ENCODE data around the gene SQSTM1. TPM values are rescaled to one million over a fixed set of nuclear protein-coding genes. Genes with fewer than 3 reads are reported as not detected.

SQSTM1 gene
- total RNA-seq, 1 experiment from 2014 or later = 78.5 TPM

DNA sequence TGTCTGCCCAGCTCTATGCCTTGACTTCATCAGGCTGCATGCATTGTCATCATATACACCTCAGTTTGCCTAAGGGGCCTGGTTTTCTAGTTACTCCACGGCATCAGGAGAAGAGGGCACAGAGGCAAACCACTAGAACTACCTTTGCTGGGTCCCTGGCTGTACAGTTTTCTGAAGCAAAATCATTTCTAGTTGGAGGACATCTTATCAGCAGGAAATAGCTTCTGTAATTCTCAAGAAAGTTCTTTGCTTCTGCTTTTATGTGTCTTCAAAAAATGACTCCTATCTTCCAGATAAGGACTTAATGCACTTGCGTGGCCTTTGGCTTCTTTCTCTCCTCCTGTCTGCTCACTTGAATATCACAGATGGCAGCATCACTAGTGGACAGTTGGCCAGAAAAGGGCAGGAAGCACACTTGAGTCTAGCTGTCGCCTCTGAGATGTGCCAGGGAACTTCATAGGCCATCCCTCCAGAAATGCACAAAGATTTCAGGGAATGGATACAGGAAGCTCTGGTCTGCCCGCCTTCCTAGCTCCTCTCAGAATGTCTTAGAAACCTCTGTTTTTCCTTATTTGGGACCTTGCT lies 49.3 kb upstream of the SQSTM1 start (continued):
- TF ChIP-seq, protein P1, sequence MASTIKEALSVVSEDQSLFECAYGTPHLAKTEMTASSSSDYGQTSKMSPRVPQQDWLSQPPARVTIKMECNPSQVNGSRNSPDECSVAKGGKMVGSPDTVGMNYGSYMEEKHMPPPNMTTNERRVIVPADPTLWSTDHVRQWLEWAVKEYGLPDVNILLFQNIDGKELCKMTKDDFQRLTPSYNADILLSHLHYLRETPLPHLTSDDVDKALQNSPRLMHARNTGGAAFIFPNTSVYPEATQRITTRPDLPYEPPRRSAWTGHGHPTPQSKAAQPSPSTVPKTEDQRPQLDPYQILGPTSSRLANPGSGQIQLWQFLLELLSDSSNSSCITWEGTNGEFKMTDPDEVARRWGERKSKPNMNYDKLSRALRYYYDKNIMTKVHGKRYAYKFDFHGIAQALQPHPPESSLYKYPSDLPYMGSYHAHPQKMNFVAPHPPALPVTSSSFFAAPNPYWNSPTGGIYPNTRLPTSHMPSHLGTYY (CRISPR knock-in tag; IDR thresholded peaks at IDR 0.05) = no peak
- no peak for TF ChIP-seq GTF2I (CRISPR knock-in tag; conservative IDR thresholded peaks at IDR 0.05)

DNA sequence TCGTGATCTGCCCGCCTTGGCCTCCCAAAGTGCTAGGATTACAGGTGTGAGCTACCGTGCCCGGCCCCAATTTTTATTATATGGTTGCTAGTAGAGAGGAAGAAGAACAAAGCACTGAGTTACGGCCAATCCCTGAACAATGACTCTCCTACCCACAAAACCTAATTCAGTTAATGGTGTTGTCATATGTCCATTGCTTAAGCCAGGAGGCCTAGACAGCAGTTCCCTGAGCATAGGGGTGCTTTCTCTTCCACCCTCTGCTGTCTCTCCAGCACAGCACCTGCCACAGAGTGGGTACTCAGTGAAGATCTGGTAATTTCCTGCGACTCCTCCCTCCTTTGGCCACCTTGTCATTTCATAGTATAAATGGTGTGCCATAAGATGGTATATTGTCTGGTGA lies 48.4 kb upstream of the SQSTM1 start:
- DNase-seq (ENCODE audit: low spot score) (no peak), ATAC-seq (no peak)
- TF ChIP-seq, protein P2, sequence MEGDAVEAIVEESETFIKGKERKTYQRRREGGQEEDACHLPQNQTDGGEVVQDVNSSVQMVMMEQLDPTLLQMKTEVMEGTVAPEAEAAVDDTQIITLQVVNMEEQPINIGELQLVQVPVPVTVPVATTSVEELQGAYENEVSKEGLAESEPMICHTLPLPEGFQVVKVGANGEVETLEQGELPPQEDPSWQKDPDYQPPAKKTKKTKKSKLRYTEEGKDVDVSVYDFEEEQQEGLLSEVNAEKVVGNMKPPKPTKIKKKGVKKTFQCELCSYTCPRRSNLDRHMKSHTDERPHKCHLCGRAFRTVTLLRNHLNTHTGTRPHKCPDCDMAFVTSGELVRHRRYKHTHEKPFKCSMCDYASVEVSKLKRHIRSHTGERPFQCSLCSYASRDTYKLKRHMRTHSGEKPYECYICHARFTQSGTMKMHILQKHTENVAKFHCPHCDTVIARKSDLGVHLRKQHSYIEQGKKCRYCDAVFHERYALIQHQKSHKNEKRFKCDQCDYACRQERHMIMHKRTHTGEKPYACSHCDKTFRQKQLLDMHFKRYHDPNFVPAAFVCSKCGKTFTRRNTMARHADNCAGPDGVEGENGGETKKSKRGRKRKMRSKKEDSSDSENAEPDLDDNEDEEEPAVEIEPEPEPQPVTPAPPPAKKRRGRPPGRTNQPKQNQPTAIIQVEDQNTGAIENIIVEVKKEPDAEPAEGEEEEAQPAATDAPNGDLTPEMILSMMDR (IDR thresholded peaks at IDR 0.05) = no peak
- no peak for TF ChIP-seq ZNF138 (CRISPR knock-in tag; conservative IDR thresholded peaks at IDR 0.05)
- no peak for TF ChIP-seq ZBTB21 (CRISPR knock-in tag; IDR thresholded peaks at IDR 0.05; ENCODE audit: borderline replicate concordance)
- no peak for TF ChIP-seq SOX15 (CRISPR knock-in tag; IDR thresholded peaks at IDR 0.05)
- Mint-ChIP-seq H3K4me3 (no peak overlapping the region), H3K9me3 (no peaks in the 10 kb centered on the region), H3K4me1 (no peaks in the 10 kb centered on the region), H3K27me3 (ENCODE audit: low read depth) (no peaks in the 10 kb centered on the region), H3K36me3 (peaks cover 61% of the 10 kb centered on the region), H3K27ac (no peak overlapping the region)
- ChIA-PET CTCF (interaction anchor here (1.0 kb wide), 1 partner anchor 24 kb away, joined by 4 read pairs; no protein-coding TSS in a partner anchor), POLR2A (no interaction called here)

DNA sequence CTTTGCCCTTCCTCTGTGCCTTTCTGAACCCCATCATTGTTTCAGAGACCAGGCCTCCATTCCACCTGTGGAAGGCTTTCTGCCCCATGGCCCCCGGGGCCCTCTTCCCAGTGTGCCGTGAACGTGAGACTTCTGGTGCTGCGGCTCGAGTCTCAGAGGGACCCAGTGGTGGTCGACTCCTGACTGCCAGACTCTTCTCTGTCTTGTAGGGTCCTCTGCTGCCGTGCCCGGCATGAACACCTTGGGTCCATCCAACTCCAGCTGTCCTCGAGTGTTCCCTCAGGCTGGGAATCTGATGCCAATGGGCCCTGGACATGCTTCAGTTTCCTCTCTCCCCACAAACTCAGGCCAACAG lies 47.0 kb upstream of the SQSTM1 start:
- H3K36me3 Mint-ChIP-seq = peaks cover 62% of the 10 kb centered on the region
- TF ChIP-seq, protein P3, sequence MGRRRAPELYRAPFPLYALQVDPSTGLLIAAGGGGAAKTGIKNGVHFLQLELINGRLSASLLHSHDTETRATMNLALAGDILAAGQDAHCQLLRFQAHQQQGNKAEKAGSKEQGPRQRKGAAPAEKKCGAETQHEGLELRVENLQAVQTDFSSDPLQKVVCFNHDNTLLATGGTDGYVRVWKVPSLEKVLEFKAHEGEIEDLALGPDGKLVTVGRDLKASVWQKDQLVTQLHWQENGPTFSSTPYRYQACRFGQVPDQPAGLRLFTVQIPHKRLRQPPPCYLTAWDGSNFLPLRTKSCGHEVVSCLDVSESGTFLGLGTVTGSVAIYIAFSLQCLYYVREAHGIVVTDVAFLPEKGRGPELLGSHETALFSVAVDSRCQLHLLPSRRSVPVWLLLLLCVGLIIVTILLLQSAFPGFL (CRISPR knock-in tag; IDR thresholded peaks at IDR 0.05; ENCODE audit: borderline replicate concordance) = no peak
- TF ChIP-seq SP1 (CRISPR knock-in tag; conservative IDR thresholded peaks at IDR 0.05) = no peak
- no peak for TF ChIP-seq ZNF396 (CRISPR knock-in tag; IDR thresholded peaks at IDR 0.05; ENCODE audit: borderline replicate concordance)
- TF ChIP-seq, protein P4, sequence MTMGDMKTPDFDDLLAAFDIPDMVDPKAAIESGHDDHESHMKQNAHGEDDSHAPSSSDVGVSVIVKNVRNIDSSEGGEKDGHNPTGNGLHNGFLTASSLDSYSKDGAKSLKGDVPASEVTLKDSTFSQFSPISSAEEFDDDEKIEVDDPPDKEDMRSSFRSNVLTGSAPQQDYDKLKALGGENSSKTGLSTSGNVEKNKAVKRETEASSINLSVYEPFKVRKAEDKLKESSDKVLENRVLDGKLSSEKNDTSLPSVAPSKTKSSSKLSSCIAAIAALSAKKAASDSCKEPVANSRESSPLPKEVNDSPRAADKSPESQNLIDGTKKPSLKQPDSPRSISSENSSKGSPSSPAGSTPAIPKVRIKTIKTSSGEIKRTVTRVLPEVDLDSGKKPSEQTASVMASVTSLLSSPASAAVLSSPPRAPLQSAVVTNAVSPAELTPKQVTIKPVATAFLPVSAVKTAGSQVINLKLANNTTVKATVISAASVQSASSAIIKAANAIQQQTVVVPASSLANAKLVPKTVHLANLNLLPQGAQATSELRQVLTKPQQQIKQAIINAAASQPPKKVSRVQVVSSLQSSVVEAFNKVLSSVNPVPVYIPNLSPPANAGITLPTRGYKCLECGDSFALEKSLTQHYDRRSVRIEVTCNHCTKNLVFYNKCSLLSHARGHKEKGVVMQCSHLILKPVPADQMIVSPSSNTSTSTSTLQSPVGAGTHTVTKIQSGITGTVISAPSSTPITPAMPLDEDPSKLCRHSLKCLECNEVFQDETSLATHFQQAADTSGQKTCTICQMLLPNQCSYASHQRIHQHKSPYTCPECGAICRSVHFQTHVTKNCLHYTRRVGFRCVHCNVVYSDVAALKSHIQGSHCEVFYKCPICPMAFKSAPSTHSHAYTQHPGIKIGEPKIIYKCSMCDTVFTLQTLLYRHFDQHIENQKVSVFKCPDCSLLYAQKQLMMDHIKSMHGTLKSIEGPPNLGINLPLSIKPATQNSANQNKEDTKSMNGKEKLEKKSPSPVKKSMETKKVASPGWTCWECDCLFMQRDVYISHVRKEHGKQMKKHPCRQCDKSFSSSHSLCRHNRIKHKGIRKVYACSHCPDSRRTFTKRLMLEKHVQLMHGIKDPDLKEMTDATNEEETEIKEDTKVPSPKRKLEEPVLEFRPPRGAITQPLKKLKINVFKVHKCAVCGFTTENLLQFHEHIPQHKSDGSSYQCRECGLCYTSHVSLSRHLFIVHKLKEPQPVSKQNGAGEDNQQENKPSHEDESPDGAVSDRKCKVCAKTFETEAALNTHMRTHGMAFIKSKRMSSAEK (CRISPR knock-in tag; IDR thresholded peaks at IDR 0.05; ENCODE audit: borderline replicate concordance) = no peak
- TF ChIP-seq GRHL2 (CRISPR knock-in tag; IDR thresholded peaks at IDR 0.05; ENCODE audit: insufficient replicate concordance, severe bottlenecking) = no peak
- no peak for TF ChIP-seq ZNF423 (CRISPR knock-in tag; IDR thresholded peaks at IDR 0.05)
- no peak for TF ChIP-seq NFYB (CRISPR knock-in tag; conservative IDR thresholded peaks at IDR 0.05; ENCODE audit: low read depth)
- no peak for TF ChIP-seq CREB1 (CRISPR knock-in tag; IDR thresholded peaks at IDR 0.05)
- TF ChIP-seq, protein P5, sequence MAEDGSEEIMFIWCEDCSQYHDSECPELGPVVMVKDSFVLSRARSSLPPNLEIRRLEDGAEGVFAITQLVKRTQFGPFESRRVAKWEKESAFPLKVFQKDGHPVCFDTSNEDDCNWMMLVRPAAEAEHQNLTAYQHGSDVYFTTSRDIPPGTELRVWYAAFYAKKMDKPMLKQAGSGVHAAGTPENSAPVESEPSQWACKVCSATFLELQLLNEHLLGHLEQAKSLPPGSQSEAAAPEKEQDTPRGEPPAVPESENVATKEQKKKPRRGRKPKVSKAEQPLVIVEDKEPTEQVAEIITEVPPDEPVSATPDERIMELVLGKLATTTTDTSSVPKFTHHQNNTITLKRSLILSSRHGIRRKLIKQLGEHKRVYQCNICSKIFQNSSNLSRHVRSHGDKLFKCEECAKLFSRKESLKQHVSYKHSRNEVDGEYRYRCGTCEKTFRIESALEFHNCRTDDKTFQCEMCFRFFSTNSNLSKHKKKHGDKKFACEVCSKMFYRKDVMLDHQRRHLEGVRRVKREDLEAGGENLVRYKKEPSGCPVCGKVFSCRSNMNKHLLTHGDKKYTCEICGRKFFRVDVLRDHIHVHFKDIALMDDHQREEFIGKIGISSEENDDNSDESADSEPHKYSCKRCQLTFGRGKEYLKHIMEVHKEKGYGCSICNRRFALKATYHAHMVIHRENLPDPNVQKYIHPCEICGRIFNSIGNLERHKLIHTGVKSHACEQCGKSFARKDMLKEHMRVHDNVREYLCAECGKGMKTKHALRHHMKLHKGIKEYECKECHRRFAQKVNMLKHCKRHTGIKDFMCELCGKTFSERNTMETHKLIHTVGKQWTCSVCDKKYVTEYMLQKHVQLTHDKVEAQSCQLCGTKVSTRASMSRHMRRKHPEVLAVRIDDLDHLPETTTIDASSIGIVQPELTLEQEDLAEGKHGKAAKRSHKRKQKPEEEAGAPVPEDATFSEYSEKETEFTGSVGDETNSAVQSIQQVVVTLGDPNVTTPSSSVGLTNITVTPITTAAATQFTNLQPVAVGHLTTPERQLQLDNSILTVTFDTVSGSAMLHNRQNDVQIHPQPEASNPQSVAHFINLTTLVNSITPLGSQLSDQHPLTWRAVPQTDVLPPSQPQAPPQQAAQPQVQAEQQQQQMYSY (CRISPR knock-in tag; IDR thresholded peaks at IDR 0.05) = no peak
- TF ChIP-seq, protein P6, sequence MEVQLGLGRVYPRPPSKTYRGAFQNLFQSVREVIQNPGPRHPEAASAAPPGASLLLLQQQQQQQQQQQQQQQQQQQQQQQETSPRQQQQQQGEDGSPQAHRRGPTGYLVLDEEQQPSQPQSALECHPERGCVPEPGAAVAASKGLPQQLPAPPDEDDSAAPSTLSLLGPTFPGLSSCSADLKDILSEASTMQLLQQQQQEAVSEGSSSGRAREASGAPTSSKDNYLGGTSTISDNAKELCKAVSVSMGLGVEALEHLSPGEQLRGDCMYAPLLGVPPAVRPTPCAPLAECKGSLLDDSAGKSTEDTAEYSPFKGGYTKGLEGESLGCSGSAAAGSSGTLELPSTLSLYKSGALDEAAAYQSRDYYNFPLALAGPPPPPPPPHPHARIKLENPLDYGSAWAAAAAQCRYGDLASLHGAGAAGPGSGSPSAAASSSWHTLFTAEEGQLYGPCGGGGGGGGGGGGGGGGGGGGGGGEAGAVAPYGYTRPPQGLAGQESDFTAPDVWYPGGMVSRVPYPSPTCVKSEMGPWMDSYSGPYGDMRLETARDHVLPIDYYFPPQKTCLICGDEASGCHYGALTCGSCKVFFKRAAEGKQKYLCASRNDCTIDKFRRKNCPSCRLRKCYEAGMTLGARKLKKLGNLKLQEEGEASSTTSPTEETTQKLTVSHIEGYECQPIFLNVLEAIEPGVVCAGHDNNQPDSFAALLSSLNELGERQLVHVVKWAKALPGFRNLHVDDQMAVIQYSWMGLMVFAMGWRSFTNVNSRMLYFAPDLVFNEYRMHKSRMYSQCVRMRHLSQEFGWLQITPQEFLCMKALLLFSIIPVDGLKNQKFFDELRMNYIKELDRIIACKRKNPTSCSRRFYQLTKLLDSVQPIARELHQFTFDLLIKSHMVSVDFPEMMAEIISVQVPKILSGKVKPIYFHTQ (CRISPR knock-in tag; IDR thresholded peaks at IDR 0.05) = no peak
- no peak for TF ChIP-seq IRF2 (CRISPR knock-in tag; IDR thresholded peaks at IDR 0.05; ENCODE audit: borderline replicate concordance, low read depth)

More for the DNA sequence above, 47.0 kb upstream of the SQSTM1 start:
- Mint-ChIP-seq H3K4me1 (no peaks in the 10 kb centered on the region), H3K27ac (no peak overlapping the region; the same call in 1 of the 2 replicates), H3K4me3 (no peak overlapping the region), H3K27me3 (ENCODE audit: low read depth) (no peaks in the 10 kb centered on the region), H3K9me3 (no peaks in the 10 kb centered on the region)
- CTCF ChIA-PET = interaction anchor here (1.0 kb wide), 1 partner anchor 10 kb away, joined by 3 read pairs; no protein-coding TSS in a partner anchor
- DNase-seq (ENCODE audit: low spot score) (no peak), ATAC-seq (no peak)
- POLR2A ChIA-PET = no interaction called here

All from WTC11 (cell line).